Spinal cord (tissue), 10 donors: ENCODE results near the gene THBD. TPM values are rescaled to one million over a fixed set of nuclear protein-coding genes. Genes with fewer than 3 reads are reported as not detected.
A peak's percentile ranks its signal among the peaks of the same experiment; 100 is the strongest.
"Not testable (repeated sequence)": the region's sequence is repeated elsewhere in the genome, so short reads cannot be mapped to it uniquely, and the experiment has no call there.

Source experiments
- DNase-seq, 6 donors: peaks; one replicate each; pipeline versions ENCODE4 v3.0.0 to v3.0.0-alpha.2; 2013 to 2015; ENCODE audit warnings: low spot score in 6 of 6, low read depth in 4 of 6
- H3K27ac ChIP-seq: one replicate; pipeline ENCODE4 v1.5.1; 2013; ENCODE audit warnings: low read depth, low read length, control low read depth
- H3K27me3 ChIP-seq: one replicate; pipeline ENCODE4 v1.6.1; 2013; ENCODE audit warnings: low read length; ENCODE audit not compliant: control insufficient read depth, insufficient read depth
- H3K36me3 ChIP-seq: one replicate; pipeline ENCODE4 v1.6.1; 2013; ENCODE audit warnings: low read length; ENCODE audit not compliant: control insufficient read depth, insufficient read depth
- H3K4me1 ChIP-seq: one replicate; pipeline ENCODE4 v1.6.1; 2013; ENCODE audit warnings: low read length; ENCODE audit not compliant: control insufficient read depth, insufficient read depth
- H3K4me3 ChIP-seq: one replicate; pipeline ENCODE4 v1.5.1; 2013; ENCODE audit warnings: low read depth, low read length, control low read depth
- H3K9me3 ChIP-seq: one replicate; pipeline ENCODE4 v1.6.1; 2013; ENCODE audit warnings: low read length; ENCODE audit not compliant: control insufficient read depth, insufficient read depth
- WGBS: methylation state at CpG from one replicate; pipeline ENCODE4 v1.1.5; 2013; ENCODE audit warnings: missing lambda C conversion rate; ENCODE audit not compliant: insufficient coverage; 5-methylcytosine and 5-hydroxymethylcytosine counted together
- polyA plus RNA-seq, 2 donors: library from polyadenylated mRNA; unstranded; fragments of 120-200 nt; gene quantifications; one replicate each; pipeline ENCODE4 v1.2.1, GENCODE V29; 2013; ENCODE audit not compliant: insufficient read length in 2 of 2
- total RNA-seq, 2 donors: library from RNA; depleted of rRNA in 1 of 2; stranded (reverse); fragments of 120-200 nt in 1 of 2; fragments of >200 nt in 1 of 2; gene quantifications; one replicate each; pipeline versions ENCODE4 v1.2.3 to v1.2.4, GENCODE V29; 2013 to 2014
- donor health status: healthy.

THBD gene
- total and polyA plus RNA-seq, 4 donors = 7.2 to 14.8 (median 13.0) TPM

DNA sequence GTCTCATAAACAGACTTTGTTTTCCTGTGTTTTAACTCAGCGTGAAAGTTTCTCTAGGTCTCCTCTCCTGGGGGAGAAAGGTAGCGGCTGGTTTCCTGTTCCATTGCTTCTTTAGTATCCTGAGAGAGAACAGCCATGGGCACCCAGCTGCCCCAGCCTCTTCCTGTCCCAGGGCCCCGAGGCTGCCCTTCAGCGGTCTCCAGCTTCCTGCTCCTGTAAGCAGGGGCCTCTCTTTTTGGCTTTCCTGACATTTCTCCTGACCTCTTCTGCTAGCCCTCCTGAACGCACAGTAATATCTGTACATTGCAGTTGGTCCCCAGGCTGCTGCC lies 16.8 kb downstream of the THBD start:
- no peaks in the 10 kb centered on the region for H3K9me3 ChIP-seq
- peaks cover 3% of the 10 kb centered on the region for H3K4me1 ChIP-seq
- no peaks in the 10 kb centered on the region for H3K36me3 ChIP-seq
- no peak overlapping the region for H3K27ac ChIP-seq
- WGBS = 78% methylated on average over 4 of the region's 5 CpGs
- H3K4me3 ChIP-seq = no peak overlapping the region
- no peak for DNase-seq
- H3K27me3 ChIP-seq = peaks cover 5% of the 10 kb centered on the region

DNA sequence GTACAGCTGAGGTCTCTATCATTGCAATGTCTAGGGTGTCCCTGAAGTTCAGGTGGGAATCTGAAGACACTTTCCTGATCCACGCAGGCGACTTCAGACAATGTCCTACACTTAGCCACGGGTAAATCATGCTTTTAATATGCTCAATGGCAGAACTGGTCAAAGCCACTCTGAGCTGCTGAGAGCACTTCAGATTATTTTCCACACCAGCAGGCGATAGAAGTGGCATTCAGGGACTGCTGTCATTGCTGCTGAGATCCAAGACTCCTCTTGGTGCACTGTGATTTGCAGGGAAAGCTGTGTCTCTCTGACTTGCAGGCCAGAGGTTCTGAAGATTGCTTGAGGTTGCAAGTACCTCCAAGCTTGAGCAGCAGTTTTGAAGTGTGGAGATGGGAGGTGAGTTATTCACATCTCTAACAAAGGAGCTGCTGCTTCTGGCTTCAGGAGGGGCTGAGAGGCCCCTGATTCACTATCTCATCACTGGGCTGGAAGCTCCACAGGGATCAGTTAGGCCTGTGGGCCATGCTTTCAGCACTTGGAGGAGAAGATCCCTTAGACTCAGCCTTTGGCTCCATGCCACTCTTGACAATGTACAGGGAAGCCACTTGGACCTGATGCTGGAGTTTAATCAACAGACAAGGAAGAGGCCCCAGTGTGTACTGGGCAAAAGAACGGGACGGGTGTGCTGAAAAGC lies 17.3 kb downstream of the THBD start:
- Histone ChIP-seq H3K27ac (no peak overlapping the region), H3K36me3 (no peaks in the 10 kb centered on the region), H3K9me3 (no peaks in the 10 kb centered on the region), H3K4me1 (peaks cover 3% of the 10 kb centered on the region), H3K4me3 (no peak overlapping the region), H3K27me3 (peaks cover 5% of the 10 kb centered on the region)
- peak in 1 of 6 donors; percentile 25 for DNase-seq
- WGBS = 76% methylated on average over 4 of the region's 6 CpGs

DNA sequence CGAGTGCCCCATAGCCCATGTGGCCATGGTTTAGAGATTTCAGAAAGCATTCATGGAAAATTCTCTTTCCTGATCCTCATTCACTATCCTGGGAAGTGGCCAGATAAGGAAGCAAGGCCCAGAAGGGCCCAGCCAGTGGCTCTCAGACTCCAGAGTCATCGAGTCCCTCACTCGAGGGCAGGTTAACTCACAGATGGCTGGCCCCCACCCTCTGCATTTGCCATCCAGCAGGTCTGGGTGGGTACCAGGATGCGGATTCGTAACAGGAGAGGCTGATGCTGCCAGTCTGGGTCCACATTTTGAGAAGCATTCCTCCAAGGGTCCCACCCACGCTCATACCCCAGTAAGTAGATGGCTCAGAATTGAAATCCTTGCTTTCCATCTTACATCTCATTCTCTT lies 18.1 kb downstream of the THBD start:
- Histone ChIP-seq H3K9me3 (no peaks in the 10 kb centered on the region), H3K4me1 (peaks cover 3% of the 10 kb centered on the region), H3K27me3 (peaks cover 4% of the 10 kb centered on the region), H3K4me3 (no peak overlapping the region), H3K36me3 (no peaks in the 10 kb centered on the region), H3K27ac (no peak overlapping the region)
- WGBS = 92% methylated on average over 6 of the region's 6 CpGs
- DNase-seq = no peak

DNA sequence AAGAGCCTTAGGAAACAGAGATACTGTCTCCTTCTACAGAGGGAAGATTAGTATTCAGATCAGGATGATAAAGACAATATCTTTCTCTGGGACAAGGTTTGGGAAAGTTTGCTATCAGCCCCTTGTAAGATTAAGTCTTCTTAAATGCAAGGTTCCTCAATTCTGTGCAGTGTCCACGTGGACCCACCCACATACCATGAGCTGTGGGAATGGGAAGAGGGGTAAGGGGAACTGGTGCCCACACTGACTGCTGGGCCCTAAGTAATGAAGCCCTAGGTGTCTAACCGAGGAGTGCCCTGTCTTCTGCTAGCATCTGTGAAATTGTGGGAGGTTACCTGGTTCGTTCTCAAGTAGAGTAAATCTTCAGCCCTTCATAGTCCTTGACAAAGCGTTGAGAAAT lies 20.1 kb downstream of the THBD start:
- Histone ChIP-seq H3K9me3 (no peaks in the 10 kb centered on the region), H3K4me3 (no peak overlapping the region), H3K27ac (no peak overlapping the region), H3K36me3 (no peaks in the 10 kb centered on the region), H3K27me3 (no peaks in the 10 kb centered on the region), H3K4me1 (no peaks in the 10 kb centered on the region)
- no peak for DNase-seq
- WGBS = 70% methylated on average over 2 of the region's 4 CpGs

DNA sequence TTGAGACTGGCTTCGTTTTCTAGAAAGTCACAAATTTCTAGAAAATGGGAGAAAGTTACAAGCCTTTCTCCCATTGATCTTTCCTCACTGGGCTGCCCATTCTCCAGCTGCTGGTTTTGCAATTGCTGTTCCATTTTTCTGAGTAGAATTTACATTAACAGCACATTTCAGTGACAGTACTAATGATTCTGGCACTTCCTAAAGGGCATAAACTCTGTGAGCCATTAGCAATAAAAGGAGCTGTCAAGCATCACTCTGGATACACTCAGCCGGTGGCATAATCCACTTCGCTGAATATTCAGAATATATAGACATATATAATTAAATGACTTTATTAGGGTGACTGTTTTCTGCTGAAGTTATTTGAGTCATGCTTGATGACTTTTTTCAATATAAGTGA lies 21.1 kb downstream of the THBD start:
- no CpG with 5 or more reads among the region's 3 CpGs for WGBS
- H3K27me3 ChIP-seq = no peaks in the 10 kb centered on the region
- no peaks in the 10 kb centered on the region for H3K36me3 ChIP-seq
- no peak overlapping the region for H3K4me3 ChIP-seq
- no peak overlapping the region for H3K27ac ChIP-seq
- H3K9me3 ChIP-seq = no peaks in the 10 kb centered on the region
- DNase-seq = peak in 1 of 6 donors; percentile 66
- no peaks in the 10 kb centered on the region for H3K4me1 ChIP-seq

DNA sequence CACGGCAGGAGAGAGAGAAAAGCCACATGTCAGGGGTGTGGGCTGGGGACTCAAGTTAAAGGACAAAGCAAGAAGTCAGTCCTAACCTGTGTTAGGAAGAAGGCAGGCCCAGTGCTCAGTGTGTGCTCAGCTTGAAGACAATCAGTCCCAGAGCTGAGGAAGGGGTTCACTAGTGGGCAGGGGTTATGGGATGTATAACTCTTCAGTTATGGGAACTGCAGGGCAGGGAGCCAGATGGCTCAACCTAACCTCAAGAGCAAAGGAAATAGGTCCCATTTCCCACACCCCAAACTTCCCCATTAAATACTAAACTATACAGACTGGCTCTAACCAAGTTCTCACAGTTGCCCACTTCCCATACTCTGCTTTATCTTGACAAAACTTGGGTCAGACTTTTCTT lies 21.8 kb downstream of the THBD start:
- no peaks in the 10 kb centered on the region for H3K27me3 ChIP-seq
- H3K27ac ChIP-seq = no peak overlapping the region
- no peak for DNase-seq
- WGBS = 89% methylated on average over 1 of the region's 1 CpG
- no peak overlapping the region for H3K4me3 ChIP-seq
- H3K36me3 ChIP-seq = no peaks in the 10 kb centered on the region
- H3K4me1 ChIP-seq = no peaks in the 10 kb centered on the region
- no peaks in the 10 kb centered on the region for H3K9me3 ChIP-seq

DNA sequence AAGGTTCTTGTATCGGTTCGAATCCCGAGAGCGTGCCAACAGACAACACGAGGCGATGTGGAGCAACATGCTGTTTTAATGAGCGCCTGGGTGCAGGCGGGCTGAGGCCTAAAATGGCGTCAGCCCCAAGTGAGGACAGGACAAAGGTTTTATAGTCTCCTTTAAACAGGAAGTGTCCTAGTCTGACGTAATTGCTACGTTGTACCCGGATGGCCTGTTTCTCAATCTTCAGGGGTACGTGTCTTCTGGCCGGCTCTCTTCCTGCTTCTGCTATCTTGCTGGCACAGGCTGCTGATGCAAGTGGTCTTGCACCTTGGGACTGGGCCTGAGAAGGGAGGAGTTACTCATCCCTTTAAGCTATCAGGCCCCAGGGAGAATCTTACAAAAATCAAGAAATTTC lies 24.0 kb downstream of the THBD start:
- not testable (repeated sequence) for H3K4me3 ChIP-seq, H3K27me3 ChIP-seq, DNase-seq, H3K36me3 ChIP-seq, H3K27ac ChIP-seq, H3K9me3 ChIP-seq, H3K4me1 ChIP-seq
- 88% methylated on average over 13 of the region's 14 CpGs for WGBS

DNA sequence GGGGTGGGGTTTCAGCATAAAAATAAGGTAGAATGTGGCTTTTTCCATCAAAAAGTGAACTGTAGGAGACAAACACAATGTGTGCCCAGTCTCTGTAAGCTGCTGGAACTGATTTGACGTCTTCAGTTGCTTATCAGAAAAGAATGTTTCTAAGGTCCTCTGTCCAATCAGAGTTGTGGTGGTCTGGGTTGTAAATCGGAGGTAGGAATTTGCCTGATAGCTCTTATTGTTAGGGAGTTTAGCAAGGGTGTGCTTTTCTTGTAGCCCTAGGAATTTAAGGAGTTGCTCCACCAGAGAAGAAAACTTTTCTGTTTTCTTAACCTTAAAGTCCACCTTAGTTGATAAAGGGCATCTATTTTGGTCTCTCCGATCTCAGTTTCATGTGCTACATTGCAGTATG lies 24.8 kb downstream of the THBD start:
- 20% methylated on average over 1 of the region's 3 CpGs for WGBS
- Histone ChIP-seq H3K4me3 (no peak overlapping the region), H3K27ac (no peak overlapping the region), H3K36me3 (no peaks in the 10 kb centered on the region), H3K27me3 (no peaks in the 10 kb centered on the region), H3K9me3 (no peaks in the 10 kb centered on the region), H3K4me1 (no peaks in the 10 kb centered on the region)
- no peak for DNase-seq

DNA sequence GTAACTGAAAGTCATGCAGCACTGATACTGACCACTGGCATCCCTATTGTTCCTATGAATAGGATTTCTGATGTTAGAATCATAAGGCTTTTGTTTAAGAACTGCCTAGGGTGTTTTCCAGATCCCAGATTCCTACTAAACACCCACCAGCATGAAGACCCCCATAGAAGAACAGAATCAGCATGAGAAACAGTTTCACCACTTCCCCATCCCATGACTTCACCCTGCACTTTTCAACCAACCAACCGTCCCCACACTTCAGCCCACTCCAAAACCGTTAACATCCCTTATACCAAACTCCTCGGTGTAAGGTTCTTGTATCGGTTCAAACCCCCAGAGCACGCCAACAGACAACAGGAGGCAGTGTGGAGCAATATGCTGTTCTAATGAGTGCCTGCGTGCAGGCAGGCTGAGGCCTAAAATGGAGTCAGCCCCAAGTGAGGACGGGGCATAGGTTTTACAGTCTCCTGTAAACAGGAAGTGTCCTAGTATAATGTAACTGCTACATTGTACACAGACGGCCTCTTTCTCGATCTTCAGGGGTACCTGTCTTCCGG lies 25.8 kb downstream of the THBD start:
- H3K27me3 ChIP-seq = no peaks in the 10 kb centered on the region
- H3K9me3 ChIP-seq = no peaks in the 10 kb centered on the region
- no peaks in the 10 kb centered on the region for H3K36me3 ChIP-seq
- no peak overlapping the region for H3K27ac ChIP-seq
- WGBS = 86% methylated on average over 9 of the region's 10 CpGs
- H3K4me3 ChIP-seq = no peak overlapping the region
- H3K4me1 ChIP-seq = peaks cover 7% of the 10 kb centered on the region
- DNase-seq = no peak

DNA sequence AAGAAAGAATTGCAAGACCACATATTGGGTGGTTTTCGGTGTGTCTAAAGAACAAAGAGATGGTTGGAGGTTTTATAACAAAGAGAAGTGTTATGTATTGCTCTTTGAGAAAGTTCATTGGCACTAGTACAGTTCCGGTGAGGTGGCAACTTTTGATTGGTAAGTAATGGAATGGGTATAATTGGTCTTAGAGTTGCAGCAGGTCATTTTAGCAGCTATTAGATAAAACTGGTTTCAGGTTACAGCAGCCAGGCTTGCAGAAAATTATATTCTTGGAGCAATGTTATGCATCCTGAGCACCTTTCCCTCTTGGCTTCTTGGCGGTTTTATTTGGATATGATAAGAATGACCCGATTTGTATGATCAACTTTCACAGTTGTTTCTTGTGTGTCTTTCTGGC lies 26.6 kb downstream of the THBD start:
- H3K27me3 ChIP-seq = no peaks in the 10 kb centered on the region
- H3K36me3 ChIP-seq = no peaks in the 10 kb centered on the region
- H3K4me1 ChIP-seq = peaks cover 7% of the 10 kb centered on the region
- WGBS = 96% methylated on average over 4 of the region's 4 CpGs
- DNase-seq = no peak
- no peak overlapping the region for H3K4me3 ChIP-seq
- H3K27ac ChIP-seq = no peak overlapping the region
- H3K9me3 ChIP-seq = no peaks in the 10 kb centered on the region
